GM18907 (cell line): Measurements from ENCODE around the gene CD8B2.
"Not testable (repeated sequence)": the region's sequence is repeated elsewhere in the genome, so short reads cannot be mapped to it uniquely, and the experiment has no call there.

Experiments
- ATAC-seq: cut with Tn5 transposase; IDR thresholded peaks from one replicate; pipeline ENCODE4 v1.9.1; 2021; ENCODE audit warnings: mild to moderate bottlenecking, moderate library complexity; ENCODE audit not compliant: unreplicated experiment

The CD8B2 gene

DNA sequence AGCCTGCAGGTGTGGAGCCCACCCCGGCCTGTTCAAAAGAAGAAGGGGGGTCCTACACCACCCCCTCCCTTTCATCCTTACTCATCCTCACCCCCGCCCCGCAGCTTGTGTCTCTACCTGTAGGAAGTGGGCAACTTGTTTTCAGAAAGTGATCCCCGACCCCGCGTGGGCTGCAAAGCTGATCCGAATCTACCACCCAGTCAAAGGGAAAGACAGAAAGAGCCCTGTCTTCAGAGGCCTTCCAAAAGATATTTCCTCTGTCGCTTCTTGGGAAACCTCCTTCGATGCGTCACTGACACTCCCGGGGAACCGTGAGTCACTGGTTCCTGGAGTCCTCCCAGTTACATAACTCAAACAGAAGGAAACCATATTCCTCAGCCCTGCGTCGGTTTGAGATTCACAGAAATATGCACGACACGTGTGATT, 24.3 kb downstream of the CD8B2 start:
- ATAC-seq: not testable (repeated sequence)

DNA sequence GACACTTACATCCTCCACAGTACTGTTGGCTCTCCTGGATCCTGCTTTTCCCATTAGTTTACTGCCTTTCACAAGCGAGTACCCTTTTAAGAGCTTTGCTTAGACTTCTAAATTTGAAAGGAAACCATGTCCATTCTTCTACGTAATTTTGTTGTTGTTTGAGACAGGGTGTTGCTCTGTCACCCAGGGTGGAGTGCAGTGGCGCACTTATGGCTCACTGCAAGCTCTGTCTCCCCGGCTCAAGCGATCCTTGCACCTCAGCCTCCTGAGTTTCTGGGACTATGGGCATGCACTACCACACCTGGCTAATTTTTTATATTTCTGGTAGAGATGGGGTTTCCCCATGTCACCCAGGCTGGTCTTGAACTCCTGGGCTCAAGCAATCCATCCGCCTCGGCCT, 24.8 kb downstream of the CD8B2 start:
- ATAC-seq: not testable (repeated sequence)

DNA sequence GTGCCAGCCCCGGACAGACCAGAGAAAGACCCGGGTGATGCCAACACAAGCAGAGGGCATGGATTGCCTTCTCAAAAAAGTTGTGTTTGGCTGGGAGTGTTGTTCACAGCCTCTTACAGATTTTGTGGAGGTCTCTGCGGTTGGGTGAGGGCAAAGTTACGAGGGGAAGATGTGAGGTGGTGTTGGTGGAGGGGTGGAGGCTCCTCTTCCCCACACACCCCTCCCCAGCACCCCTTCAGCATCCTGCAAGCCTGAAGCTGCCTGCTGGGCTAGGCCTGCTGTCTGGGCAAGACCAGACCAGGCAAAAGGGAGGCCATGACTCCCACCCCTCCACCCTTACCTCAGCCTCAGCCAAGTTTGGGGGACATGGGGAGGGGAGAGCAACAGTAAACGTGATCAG, 26.2 kb downstream of the CD8B2 start:
- not testable (repeated sequence) for ATAC-seq

DNA sequence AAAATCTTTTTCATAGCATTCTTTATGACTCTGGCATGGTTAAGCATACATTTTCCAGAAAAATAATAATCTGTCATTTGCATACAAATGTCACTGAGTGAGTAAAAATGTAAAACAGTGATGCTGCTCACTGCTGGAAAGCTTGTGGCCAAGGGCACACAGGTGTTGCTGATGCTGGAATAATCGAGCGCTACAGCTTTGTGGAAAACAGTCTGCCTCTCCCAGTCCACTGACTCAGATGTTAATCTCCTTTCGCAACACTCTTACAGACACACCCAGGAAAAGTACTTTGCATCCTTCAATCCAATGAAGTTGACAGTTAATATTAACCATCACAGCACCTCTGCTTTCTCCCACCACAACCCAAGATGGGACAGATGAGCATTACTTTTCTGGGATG, 27.7 kb downstream of the CD8B2 start:
- not testable (repeated sequence) for ATAC-seq

DNA sequence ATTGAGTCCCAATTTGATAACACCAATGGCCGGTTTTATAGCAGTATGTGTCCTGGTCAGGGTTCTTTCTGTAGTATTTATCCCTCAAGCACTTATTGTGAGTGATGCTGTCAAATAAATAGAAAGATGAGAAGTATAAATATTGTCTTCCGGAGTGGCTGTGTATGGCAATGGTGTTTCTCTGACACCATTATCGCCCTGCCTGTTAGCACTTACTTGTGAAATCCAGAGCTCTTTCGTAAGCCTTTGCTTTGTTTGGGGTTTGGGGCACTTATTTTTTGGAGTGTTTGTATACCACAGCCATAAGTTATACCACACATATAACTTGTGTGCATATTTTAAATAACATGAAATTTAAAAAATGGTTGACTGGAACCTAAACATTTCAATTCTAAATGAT, 29.3 kb downstream of the CD8B2 start:
- ATAC-seq: no peak

DNA sequence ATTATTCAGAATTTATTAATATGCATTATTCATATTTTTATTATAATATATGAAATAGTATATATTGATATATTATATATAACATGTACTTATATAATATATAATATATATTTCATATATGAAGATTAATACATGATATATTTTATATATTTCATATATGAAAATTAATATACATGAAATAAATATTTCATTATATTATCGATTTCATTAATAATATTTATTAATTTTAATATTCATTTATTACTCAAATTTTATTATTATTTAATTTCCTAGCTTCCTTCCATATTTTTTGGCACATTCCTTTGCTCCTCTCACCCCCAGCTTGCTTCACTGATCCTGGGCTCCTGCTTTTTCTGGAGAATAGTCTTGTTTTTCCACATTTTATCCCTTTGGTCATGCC, 29.7 kb downstream of the CD8B2 start:
- no peak for ATAC-seq

DNA sequence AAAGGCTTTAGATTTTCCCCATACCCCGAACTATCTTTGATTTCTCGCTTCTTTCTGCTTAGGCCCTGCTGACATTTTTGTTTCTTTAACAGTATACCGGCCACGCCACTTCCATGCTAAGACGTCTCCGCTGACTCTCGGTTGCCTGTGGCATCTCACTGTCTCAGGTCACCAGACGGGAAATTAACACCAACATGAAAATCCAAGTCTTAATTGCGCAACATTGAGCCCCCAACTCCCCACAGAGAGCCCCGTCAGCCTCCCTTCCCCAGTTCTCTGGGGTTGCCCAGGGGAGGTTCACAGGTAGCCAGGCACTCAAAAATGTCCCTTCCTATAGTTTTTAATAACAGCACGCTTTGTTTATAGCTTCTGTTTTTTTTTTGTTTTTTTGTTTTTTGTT, 30.2 kb downstream of the CD8B2 start:
- no peak for ATAC-seq

DNA sequence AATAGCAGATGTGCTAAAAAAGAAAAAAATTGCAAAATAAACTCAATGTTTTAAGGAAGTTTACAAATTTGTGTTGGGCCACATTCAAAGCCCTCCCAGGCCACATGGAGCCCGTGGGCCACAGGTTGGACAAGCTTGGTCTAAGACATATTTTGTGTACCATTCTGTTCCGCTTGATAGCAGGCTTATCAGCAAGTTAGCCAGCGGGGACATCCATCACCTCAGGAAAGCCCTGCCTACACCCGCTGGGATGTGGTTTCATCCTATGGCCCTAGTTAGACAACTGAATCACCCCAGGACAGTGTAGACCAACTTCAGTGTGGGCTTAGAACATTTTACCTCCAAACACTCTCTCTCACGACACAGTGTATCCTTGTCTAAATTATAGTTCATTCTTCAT, 32.6 kb downstream of the CD8B2 start:
- ATAC-seq: no peak

DNA sequence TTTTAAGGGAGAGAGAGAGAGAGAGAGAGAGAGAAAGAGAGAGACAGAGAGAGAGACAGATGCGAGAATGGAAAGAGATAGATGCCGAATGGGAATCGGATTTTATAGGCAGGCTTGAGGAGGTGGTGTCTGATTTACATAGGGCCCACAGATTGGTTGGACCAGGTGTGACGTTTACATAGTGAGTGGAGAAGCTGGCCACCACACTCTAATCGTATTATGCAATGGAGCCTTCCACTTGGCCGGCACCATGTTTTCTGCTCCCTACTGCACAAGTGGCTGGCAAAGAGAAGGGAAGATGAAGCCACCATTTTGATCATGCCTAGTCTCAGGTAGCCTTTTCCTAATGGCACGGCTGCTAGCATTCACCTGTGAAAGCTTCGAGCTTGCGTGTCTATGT, 33.9 kb downstream of the CD8B2 start:
- no peak for ATAC-seq

DNA sequence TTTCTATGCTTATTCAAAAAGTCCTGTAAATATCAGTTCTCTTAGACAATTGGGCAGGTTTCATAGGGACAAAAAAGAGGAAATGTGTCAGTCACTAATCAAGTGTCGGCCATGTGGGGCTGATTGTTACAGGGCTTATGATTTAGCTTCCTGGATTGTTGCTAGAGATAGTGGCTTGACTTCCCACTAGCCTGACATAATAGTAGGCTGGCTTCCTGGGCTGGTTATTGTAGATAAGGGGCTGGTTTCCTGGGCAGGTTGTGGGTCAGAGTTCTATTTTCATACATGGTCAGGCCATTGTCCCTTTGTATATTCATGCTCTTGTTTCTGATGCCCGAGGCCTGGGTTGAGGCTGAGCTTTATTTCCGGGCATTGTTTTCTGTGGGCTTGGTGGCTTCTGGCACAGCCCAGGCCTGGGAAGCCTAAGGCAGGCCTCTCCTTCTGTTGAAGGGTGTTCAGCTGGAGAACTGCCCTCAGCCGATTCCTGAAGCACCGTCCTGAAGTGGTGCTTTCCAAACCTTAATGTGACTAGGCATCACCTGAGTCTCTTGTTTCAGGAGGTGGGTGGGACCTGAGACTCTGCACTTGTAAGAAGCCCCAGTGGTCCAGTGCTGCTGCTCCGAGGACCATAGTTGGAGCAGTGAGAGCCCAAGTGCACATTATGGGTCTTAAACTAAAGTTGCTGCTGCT, 37.0 kb downstream of the CD8B2 start:
- no peak for ATAC-seq

DNA sequence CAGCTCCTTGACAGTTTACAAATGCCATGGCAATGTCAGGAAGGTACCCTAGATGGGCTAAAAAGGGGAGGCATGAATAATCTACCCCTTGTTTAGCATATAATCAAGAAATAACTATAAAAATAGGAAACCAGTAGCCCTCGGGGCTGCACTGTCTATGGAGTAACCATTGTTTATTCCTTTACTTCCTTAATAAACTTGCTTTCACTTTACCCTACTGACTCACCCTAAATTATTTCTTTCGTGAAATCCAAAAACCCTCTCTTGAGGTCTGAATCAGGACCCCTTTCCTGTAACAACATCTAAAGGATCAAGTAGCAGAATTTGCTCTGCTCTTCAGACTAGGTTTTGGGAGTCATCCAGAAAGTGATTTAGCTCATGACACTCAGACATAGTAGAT, 43.7 kb downstream of the CD8B2 start:
- no peak for ATAC-seq

DNA sequence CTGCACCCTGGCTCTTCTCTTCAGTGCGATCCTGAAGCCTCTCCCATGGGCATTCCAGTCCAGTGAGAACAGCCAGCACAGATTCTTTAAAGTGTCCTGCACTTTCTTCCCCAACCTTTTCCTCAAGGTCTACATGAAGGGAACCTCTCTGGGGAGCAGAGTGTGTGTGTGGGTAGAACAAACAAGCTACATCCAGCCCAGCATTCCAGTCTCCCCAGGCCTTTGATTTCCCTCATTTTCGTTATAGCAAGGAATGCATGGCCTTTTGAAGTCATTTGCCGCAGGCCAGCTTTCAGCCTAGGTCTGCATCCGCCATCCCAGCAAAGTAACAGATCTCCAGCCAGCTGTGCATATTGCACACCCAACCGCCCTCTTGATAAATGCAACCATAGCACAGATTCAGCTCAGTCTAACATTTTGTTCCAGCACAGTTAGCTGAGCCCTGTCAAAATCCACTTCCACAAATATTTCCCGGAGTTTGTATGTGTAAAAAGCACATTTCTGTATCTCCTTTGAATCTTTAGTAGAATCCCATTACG, 44.6 kb downstream of the CD8B2 start:
- no peak for ATAC-seq

DNA sequence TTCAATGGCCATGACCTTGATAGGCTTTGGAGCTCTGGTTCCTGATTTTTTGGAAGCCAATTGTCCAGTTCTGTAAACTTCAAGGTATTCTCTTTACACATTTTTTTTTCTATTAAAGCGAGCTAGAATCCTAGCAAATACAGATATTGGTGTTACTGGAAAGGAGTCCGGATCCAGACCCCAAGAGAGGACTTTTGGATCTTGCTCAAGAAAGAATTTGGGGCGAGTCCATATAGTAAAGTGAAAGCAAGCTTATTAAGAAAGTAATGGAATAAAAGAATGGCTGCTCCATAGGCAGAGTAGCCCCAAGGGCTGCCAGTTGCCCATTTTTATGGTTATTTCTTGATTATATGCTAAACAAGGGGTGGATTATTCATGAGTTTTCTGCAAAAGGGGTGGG, 45.1 kb downstream of the CD8B2 start:
- no peak for ATAC-seq

DNA sequence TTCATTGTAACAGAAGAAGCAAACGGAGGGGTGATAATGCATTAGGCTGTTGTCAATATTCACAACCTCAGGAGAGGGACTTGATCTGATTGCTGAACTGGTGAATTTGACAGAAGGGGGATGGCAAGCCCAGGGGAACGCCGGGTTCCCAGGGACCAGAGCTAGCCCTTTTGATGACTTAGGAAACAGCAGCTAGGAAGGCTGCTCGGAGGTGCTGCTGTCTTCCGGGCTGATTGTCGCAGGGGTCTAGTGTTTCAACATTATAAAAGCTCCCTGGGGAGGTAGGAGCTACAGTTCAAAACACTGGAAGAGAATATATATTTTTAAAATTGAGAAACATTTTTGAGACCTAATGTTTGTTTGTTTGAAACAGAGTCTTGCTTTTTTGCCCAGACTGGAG, 47.3 kb downstream of the CD8B2 start:
- no peak for ATAC-seq

DNA sequence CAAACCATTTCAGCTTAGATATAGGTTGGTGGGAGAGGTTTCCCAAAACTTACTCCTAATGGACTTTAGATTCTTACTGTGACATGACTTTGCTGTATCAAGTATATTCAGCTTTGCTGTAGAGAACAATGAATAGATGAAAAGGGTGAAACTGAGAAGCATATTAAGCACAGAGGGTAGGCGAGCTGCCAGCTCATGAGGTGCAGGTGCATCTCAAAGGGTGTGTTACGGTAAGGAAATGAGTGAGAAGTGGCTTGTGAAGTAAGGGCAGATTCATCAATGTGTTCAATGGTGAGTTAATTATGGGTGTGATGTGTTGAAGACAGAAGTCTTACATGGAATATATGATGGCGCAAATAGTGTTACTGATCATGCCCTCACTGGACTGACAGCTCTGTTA, 49.3 kb downstream of the CD8B2 start:
- ATAC-seq: no peak

DNA sequence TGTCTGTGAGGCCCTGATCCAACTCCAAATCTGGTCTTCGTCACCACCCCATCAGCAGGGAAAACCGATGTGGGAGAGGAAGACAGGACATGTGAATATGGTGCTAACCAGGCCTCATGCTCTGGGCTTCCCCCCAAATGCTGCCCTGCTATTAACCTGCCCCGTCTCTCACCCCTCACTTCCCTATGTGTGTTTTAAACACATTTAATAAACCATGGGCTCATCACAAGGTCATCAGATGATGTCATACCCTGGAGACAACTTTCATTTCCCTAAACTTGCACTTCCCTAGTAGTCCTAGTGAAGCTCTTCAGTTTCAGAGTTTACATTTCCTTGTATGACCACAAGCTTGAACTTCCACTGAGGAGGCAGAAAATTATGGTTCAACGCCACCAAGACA, 49.9 kb downstream of the CD8B2 start:
- ATAC-seq: peak; percentile 68

DNA sequence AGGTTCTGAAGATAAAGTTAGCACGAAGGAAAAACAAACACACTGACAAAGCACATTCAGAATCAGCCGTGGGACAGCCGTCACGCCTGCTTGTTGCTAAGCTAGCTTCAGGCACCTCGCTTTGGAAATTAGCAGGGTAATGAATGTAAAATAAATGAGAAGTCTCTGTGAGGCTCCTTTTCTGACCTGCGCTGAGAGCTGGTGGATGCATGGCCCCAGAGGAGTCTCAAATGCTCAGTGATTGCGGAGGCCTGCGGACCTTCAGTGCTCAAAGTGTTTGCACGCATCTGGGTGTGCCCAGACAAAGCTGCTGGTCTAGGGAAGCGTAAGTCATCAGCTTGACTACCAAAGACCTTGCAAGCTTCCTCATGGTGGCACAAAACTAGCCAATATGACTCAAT, 50.6 kb downstream of the CD8B2 start:
- no peak for ATAC-seq

DNA sequence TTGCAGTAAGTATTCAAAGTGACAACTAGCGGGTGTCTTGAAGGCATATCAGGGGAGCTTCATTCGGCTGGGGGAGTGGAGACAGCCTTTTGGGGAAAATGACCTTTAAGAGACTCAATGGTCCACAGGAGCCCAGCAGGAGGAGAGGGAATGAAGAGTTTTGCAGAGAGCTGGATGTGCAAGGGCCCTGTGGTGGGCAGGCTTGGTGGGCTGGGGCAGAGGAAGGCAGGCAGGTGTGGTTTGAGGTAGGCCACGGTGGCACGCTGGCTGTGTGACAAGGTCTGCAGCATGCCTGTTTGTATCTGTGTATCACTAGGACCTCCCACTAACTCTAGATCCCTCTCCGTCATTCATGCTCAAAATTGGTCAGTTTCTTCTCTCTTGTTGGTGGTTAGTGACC, 53.7 kb downstream of the CD8B2 start:
- no peak for ATAC-seq

DNA sequence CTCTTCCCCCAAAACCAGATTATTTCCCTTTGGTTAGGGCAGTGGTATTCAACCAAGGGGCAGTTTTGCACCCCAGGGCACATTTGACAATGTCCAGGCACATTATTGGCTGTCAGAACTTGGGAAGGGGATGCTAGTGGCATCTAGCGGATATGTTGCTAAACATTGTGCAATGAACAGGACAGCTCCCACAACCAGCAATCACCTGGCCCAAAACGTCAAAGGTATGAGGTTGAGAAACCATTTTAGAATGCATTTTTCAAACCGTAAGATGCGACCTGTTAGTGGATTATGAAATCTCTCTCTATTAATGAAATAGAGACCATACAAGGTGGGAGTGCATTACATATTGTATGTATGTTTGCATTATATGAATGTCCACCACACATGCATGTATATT, 54.2 kb downstream of the CD8B2 start:
- ATAC-seq: no peak

DNA sequence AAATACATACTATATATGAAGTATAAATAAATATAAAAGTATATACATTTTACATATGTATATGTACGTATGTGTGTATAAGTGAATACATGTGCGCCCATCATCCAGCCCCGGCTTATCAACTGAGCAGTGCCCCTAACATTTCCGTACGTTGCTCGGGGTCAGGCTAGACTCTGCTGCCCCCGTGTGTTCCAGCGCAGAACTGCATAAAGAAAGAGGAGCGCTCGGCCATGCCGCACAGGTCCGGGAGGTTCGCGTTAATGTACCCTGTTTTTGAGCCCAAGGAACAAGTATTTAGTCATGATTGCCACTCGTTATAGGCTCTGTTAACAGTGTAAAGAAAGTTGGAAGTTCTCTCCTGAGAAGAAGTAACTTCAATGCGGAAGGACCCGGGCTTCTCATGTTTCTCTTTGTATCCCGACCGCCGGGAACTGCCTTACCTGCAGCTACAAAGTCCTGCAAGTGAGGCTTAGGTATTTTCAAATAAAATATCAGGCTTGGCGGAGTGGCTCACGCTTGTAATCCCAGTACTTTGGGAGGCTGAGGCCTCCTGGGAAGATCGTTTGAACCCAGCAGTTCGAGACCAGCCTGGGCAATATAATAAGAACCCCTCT, 55.7 kb downstream of the CD8B2 start:
- ATAC-seq: peak; percentile 92

DNA sequence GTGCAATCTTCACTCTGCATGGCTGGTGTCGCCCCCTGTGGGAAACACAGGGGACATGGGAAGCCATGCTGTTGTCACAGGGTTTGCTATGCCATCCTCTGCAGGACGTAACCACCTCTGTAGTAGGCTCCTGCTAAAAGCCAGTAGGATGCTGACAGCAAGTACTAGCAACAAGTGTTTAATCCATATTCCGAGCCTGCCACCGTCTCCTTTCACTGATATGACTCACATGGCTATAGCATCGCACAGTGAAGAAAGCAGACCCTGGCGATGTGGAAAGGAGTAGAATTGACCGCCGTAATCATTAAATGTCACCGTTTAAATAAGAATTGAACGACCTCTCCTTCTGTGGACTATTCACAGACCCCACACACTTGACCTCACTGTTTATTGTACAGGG, 57.8 kb downstream of the CD8B2 start:
- no peak for ATAC-seq

DNA sequence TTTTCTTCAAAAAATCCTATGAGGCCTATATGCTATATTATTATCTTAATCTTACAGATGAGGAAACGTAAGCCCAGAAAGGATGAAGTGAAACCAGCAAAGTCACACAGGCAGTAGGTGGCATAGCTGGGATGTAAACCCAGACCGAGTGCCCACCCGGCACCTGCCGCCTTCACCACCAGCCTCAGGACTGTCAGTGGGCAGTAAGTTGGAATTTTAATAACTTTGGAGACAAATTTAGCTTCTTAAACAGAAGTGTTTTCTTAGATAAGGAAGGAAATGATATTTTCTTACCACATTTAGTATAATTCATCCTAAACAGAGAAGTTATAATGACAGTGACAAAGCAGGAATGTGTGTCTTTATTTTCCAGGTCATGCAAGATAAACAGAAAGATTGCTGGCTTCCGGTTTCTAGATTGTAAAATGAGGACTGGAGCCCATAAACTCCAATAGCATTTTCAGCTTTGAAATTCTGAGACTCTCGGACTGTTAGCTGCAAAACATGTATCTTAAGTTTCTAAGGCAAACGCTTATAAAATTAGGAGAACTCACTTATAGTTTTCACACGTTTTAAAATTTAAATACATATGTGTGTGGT, 59.3 kb downstream of the CD8B2 start:
- no peak for ATAC-seq
